Neural progenitor cell (in vitro differentiated cells): ENCODE results near the gene SLC7A1. TPM values are rescaled to one million over a fixed set of nuclear protein-coding genes. Genes with fewer than 3 reads are reported as not detected.

Experiments used
- DNase-seq: peaks from one replicate; pipeline ENCODE4 v3.0.0-alpha.2; 2016; ENCODE audit warnings: low spot score
- H2AFZ ChIP-seq: fragments of 200-600 bp; sonication (generic); replicated peaks from 2 replicates; pipeline ENCODE4 v1.6.1; 2016; ENCODE audit warnings: antibody characterized with exemption
- H3F3A ChIP-seq: fragments of 200-600 bp; sonication (generic); 2 replicates; pipeline ENCODE4 v1.6.1; 2016; ENCODE audit warnings: antibody characterized with exemption, low read depth
- H3K27ac ChIP-seq: fragments of 200-600 bp; sonication (generic); 2 replicates; pipeline ENCODE4 v1.5.1; 2016; ENCODE audit warnings: mild to moderate bottlenecking
- H3K27me3 ChIP-seq: fragments of 200-600 bp; sonication (generic); 2 replicates; pipeline ENCODE4 v1.6.1; 2016; ENCODE audit warnings: mild to moderate bottlenecking, moderate library complexity
- H3K36me3 ChIP-seq: fragments of 200-600 bp; sonication (generic); 2 replicates; pipeline ENCODE4 v1.5.1; 2016
- H3K4me1 ChIP-seq: fragments of 200-600 bp; sonication (generic); 2 replicates; pipeline ENCODE4 v1.6.1; 2016; ENCODE audit warnings: mixed run types
- H3K4me2 ChIP-seq: fragments of 200-600 bp; sonication (generic); 2 replicates; pipeline ENCODE4 v1.6.1; 2016
- H3K4me3 ChIP-seq: fragments of 200-600 bp; sonication (generic); 2 replicates; pipeline ENCODE4 v1.5.1; 2016
- H3K79me2 ChIP-seq: fragments of 200-600 bp; sonication (generic); 2 replicates; pipeline ENCODE4 v1.6.1; 2016; ENCODE audit warnings: low read depth
- H3K9ac ChIP-seq: fragments of 200-600 bp; sonication (generic); 2 replicates; pipeline ENCODE4 v1.6.1; 2016
- H3K9me3 ChIP-seq: fragments of 200-600 bp; sonication (generic); 2 replicates; pipeline ENCODE4 v1.5.1; 2016; ENCODE audit warnings: low read depth
- H4K20me1 ChIP-seq: fragments of 200-600 bp; sonication (generic); 2 replicates; pipeline ENCODE4 v1.6.1; 2016; ENCODE audit warnings: low read depth
- H3K27ac Mint-ChIP-seq: 3 replicates; pipeline ENCODE4 v1.8.0; 2021; ENCODE audit warnings: mixed read lengths
- H3K27me3 Mint-ChIP-seq: 2 replicates; pipeline ENCODE4 v1.8.0; 2022; ENCODE audit warnings: low read depth, mild to moderate bottlenecking, inconsistent platforms, moderate library complexity, mixed read lengths; ENCODE audit not compliant: insufficient read depth
- H3K36me3 Mint-ChIP-seq: 3 replicates; pipeline ENCODE4 v1.8.0; 2021; ENCODE audit warnings: mixed read lengths
- H3K4me1 Mint-ChIP-seq: 3 replicates; pipeline ENCODE4 v1.8.0; 2021; ENCODE audit warnings: mixed read lengths
- H3K4me3 Mint-ChIP-seq: 3 replicates; pipeline ENCODE4 v1.8.0; 2021; ENCODE audit warnings: mild to moderate bottlenecking, moderate library complexity, mixed read lengths
- H3K9me3 Mint-ChIP-seq: 3 replicates; pipeline ENCODE4 v1.8.0; 2020; ENCODE audit warnings: mixed read lengths
- CTCF ChIP-seq: fragments of 200-600 bp; sonication (generic); IDR thresholded peaks from 2 replicates; pipeline ENCODE4 v1.5.1; 2017; ENCODE audit warnings: antibody characterized with exemption, mild to moderate bottlenecking
- EZH2 ChIP-seq: fragments of 200-600 bp; sonication (generic); IDR thresholded peaks from 2 replicates; pipeline ENCODE4 v1.6.1; 2017; ENCODE audit warnings: antibody characterized with exemption, mild to moderate bottlenecking, moderate library complexity
- EZH2phosphoT487 ChIP-seq: fragments of 200-600 bp; sonication (generic); IDR thresholded peaks from 2 replicates; pipeline ENCODE4 v1.6.1; 2017; ENCODE audit warnings: antibody characterized with exemption
- total RNA-seq: library from RNA; depleted of rRNA; stranded (reverse); fragments of >200 nt; gene quantifications from 2 replicates; pipeline ENCODE4 v1.2.3, GENCODE V29; 2015; ENCODE audit warnings: low replicate concordance

Gene SLC7A1
- total RNA-seq, 1 donor from 2014 or later, result 16.2 TPM

GRCh38 chr13:29532116-29532515 lies 63.4 kb downstream of the SLC7A1 start:
- H3K79me2 ChIP-seq, result no peaks in the 10 kb centered on the region
- H3K27me3 ChIP-seq, result no peaks in the 10 kb centered on the region
- peaks cover 22% of the 10 kb centered on the region for H3K4me1 Mint-ChIP-seq
- H3K36me3 Mint-ChIP-seq, result peaks cover 33% of the 10 kb centered on the region
- no peak overlapping the region for H3K4me3 Mint-ChIP-seq
- no peak for TF ChIP-seq EZH2
- TF ChIP-seq CTCF, result no peak
- TF ChIP-seq EZH2phosphoT487, result no peak
- H3F3A ChIP-seq, result no peaks in the 10 kb centered on the region
- H3K4me2 ChIP-seq, result no peak overlapping the region
- H3K9me3 Mint-ChIP-seq, result no peaks in the 10 kb centered on the region
- no peak overlapping the region for H3K9ac ChIP-seq
- H3K36me3 ChIP-seq, result no peaks in the 10 kb centered on the region
- H4K20me1 ChIP-seq, result no peaks in the 10 kb centered on the region
- no peak overlapping the region for H3K27ac ChIP-seq
- no peaks in the 10 kb centered on the region for H3K9me3 ChIP-seq
- H3K4me3 ChIP-seq, result no peak overlapping the region
- H3K4me1 ChIP-seq, result no peaks in the 10 kb centered on the region
- no peak overlapping the region for H3K27ac Mint-ChIP-seq
- H3K27me3 Mint-ChIP-seq, result no peaks in the 10 kb centered on the region
- no peak for DNase-seq
- no peak overlapping the region for H2AFZ ChIP-seq

- Histone ChIP-seq H3K9me3 (no peaks in the 10 kb centered on the region), H3K27me3 (no peaks in the 10 kb centered on the region), H3K4me3 (no peak overlapping the region), H3K4me2 (no peak overlapping the region), H3K4me1 (no peaks in the 10 kb centered on the region), H4K20me1 (no peaks in the 10 kb centered on the region), H2AFZ (no peak overlapping the region), H3K27ac (no peak overlapping the region), H3K79me2 (no peaks in the 10 kb centered on the region), H3K9ac (no peak overlapping the region), H3F3A (no peaks in the 10 kb centered on the region), H3K36me3 (no peaks in the 10 kb centered on the region)
- Mint-ChIP-seq H3K4me3 (no peak overlapping the region), H3K4me1 (peaks cover 19% of the 10 kb centered on the region), H3K9me3 (no peaks in the 10 kb centered on the region), H3K36me3 (peaks cover 31% of the 10 kb centered on the region), H3K27ac (no peak overlapping the region), H3K27me3 (no peaks in the 10 kb centered on the region)
- TF ChIP-seq EZH2phosphoT487 (no peak), CTCF (no peak), EZH2 (no peak)
- no peak for DNase-seq
These were observed 64.6 kb downstream of the SLC7A1 start for GRCh38 chr13:29530901-29531300.

GRCh38 chr13:29529754-29530153 lies 65.7 kb downstream of the SLC7A1 start:
- Mint-ChIP-seq H3K9me3 (no peaks in the 10 kb centered on the region), H3K27me3 (no peaks in the 10 kb centered on the region), H3K36me3 (peaks cover 31% of the 10 kb centered on the region), H3K4me3 (no peak overlapping the region), H3K4me1 (peaks cover 13% of the 10 kb centered on the region), H3K27ac (no peak overlapping the region)
- Histone ChIP-seq H3K4me3 (no peak overlapping the region), H4K20me1 (no peaks in the 10 kb centered on the region), H3K4me1 (no peaks in the 10 kb centered on the region), H3K79me2 (no peaks in the 10 kb centered on the region), H3K4me2 (no peak overlapping the region), H3K36me3 (no peaks in the 10 kb centered on the region), H3K9me3 (no peaks in the 10 kb centered on the region), H3K9ac (no peak overlapping the region), H3K27ac (no peak overlapping the region), H3F3A (no peaks in the 10 kb centered on the region), H3K27me3 (no peaks in the 10 kb centered on the region), H2AFZ (no peak overlapping the region)
- DNase-seq, result no peak
- TF ChIP-seq EZH2, result no peak
- no peak for TF ChIP-seq EZH2phosphoT487
- no peak for TF ChIP-seq CTCF

GRCh38 chr13:29527916-29528315 lies 67.6 kb downstream of the SLC7A1 start:
- H2AFZ ChIP-seq, result no peak overlapping the region
- H3K4me1 ChIP-seq, result no peaks in the 10 kb centered on the region
- H3K4me3 ChIP-seq, result no peak overlapping the region
- no peak overlapping the region for H3K4me3 Mint-ChIP-seq
- no peaks in the 10 kb centered on the region for H3K36me3 ChIP-seq
- no peak overlapping the region for H3K4me2 ChIP-seq
- no peak overlapping the region for H3K9ac ChIP-seq
- no peak for DNase-seq
- H3K27me3 ChIP-seq, result no peaks in the 10 kb centered on the region
- H3K36me3 Mint-ChIP-seq, result peaks cover 32% of the 10 kb centered on the region
- no peak overlapping the region for H3K27ac Mint-ChIP-seq
- no peaks in the 10 kb centered on the region for H3K79me2 ChIP-seq
- H3K4me1 Mint-ChIP-seq, result peaks cover 13% of the 10 kb centered on the region
- no peaks in the 10 kb centered on the region for H3K9me3 ChIP-seq
- no peak overlapping the region for H3K27ac ChIP-seq
- TF ChIP-seq CTCF (no peak), EZH2phosphoT487 (no peak), EZH2 (no peak)
- H3K27me3 Mint-ChIP-seq, result peaks cover 2% of the 10 kb centered on the region
- H3F3A ChIP-seq, result no peaks in the 10 kb centered on the region
- no peaks in the 10 kb centered on the region for H3K9me3 Mint-ChIP-seq
- no peaks in the 10 kb centered on the region for H4K20me1 ChIP-seq
